HCT116 (cell line): ENCODE measurements around the gene RPS14. TPM values are rescaled to one million over a fixed set of nuclear protein-coding genes. Genes with fewer than 3 reads are reported as not detected.

Experiments
- ATAC-seq: fragments of 200-7000 bp; cut with Tn5 transposase; 2 replicates; pipeline ENCODE4 v1.9.1; 2020; ENCODE audit warnings: mild to moderate bottlenecking, moderate library complexity
- BruUV-seq: library from RNA; stranded (reverse); fragments of 400-500 nt; replicated peaks from 2 replicates; lab custom pipeline; 2021; lab: Mats Ljungman, UMichigan
- CTCF ChIA-PET: fragments of 300-600 bp; sonication (Branson Sonifier 250); formaldehyde crosslinking; loops from one replicate; lab custom pipeline; 2021; ENCODE audit warnings: antibody characterized with exemption; lab: Charles Lee
- POLR2A ChIA-PET: fragments of 300-600, 350-600 bp; sonication (Branson Sonifier 250); formaldehyde crosslinking; loops from one replicate; lab custom pipeline; 2021; ENCODE audit warnings: antibody characterized with exemption; lab: Charles Lee
- RAD21 ChIA-PET, 2 experiments: fragments of 300-600 bp; sonication (Branson Sonifier 250); formaldehyde crosslinking; loops; one replicate each; lab custom pipeline; 2023; ENCODE audit warnings: low total read pairs in 2 of 2; ENCODE audit not compliant: uncharacterized antibody in 2 of 2, unreplicated experiment in 2 of 2, low non-redundant PET in 1 of 2; lab: Charles Lee
- DNase-seq: peaks from one replicate; pipeline ENCODE4 v3.0.0-alpha.2; 2010; ENCODE audit warnings: low read depth, low spot score
- H2AFZ ChIP-seq: fragments of 200-600 bp; shearing (Covaris generic), sonication (generic); 2 replicates; pipeline ENCODE4 v1.6.1; 2017; ENCODE audit warnings: low read depth, mixed run types, mixed read lengths, antibody characterized with exemption, low read length; ENCODE audit not compliant: poor library complexity, severe bottlenecking
- H3K27ac ChIP-seq: 2 replicates; pipeline ENCODE4 v1.5.1; 2012; ENCODE audit warnings: low read depth, low read length
- H3K27me3 ChIP-seq: fragments of 200-600 bp; sonication (generic); 2 replicates; pipeline ENCODE4 v1.6.1; 2016; ENCODE audit warnings: mixed run types, low read length, mixed read lengths; ENCODE audit not compliant: insufficient read depth
- H3K36me3 ChIP-seq, 2 experiments: fragments of 200-500 bp in 1 of 2; fragments of 200-600 bp in 1 of 2; sonication (Bioruptor generic) in 1 of 2; sonication (generic) in 1 of 2; 2 replicates each; pipeline versions ENCODE4 v1.5.1 to v1.6.1; 2014 to 2016; ENCODE audit warnings: low read length in 2 of 2, inconsistent platforms in 1 of 2, mixed read lengths in 1 of 2, mixed run types in 1 of 2; ENCODE audit not compliant: insufficient read depth in 2 of 2, control insufficient read depth in 1 of 2
- H3K4me1 ChIP-seq, 2 experiments: fragments of 200-600 bp in 1 of 2; sonication (generic) in 1 of 2; 2 replicates each; pipeline versions ENCODE4 v1.5.1 to v1.6.1; 2012 to 2017; ENCODE audit warnings: low read length in 2 of 2, inconsistent platforms in 1 of 2, mild to moderate bottlenecking in 1 of 2, mixed read lengths in 1 of 2, mixed run types in 1 of 2, moderate library complexity in 1 of 2; ENCODE audit not compliant: insufficient read depth in 2 of 2, control insufficient read depth in 1 of 2
- H3K4me2 ChIP-seq: fragments of 200-600 bp; sonication (generic); 2 replicates; pipeline ENCODE4 v1.6.1; 2017; ENCODE audit warnings: mixed run types, low read length, mixed read lengths
- H3K4me3 ChIP-seq, 2 experiments: fragments of 200-600 bp in 1 of 2; sonication (generic) in 1 of 2; replicated peaks in 1 of 2; 2 replicates each; pipeline ENCODE4 v1.5.1; 2011 to 2016; ENCODE audit warnings: low read length in 2 of 2, control low read depth in 1 of 2, low read depth in 1 of 2, mild to moderate bottlenecking in 1 of 2, mixed read lengths in 1 of 2, mixed run types in 1 of 2
- H3K79me2 ChIP-seq: fragments of 200-600 bp; sonication (generic); 2 replicates; pipeline ENCODE4 v1.6.1; 2017; ENCODE audit warnings: mild to moderate bottlenecking, mixed run types, low read length, moderate library complexity, mixed read lengths; ENCODE audit not compliant: insufficient read depth
- H3K9ac ChIP-seq: fragments of 200-600 bp; sonication (generic); 2 replicates; pipeline ENCODE4 v1.6.1; 2016; ENCODE audit warnings: low read length, mixed read lengths
- H3K9me2 ChIP-seq: fragments of 200-600 bp; sonication (generic), shearing (Covaris generic); 2 replicates; pipeline ENCODE4 v1.6.1; 2017; ENCODE audit warnings: mixed run types, mild to moderate bottlenecking, moderate library complexity; ENCODE audit not compliant: insufficient read depth
- H3K9me3 ChIP-seq, 2 experiments: fragments of 200-500 bp in 1 of 2; fragments of 200-600 bp in 1 of 2; sonication (Bioruptor generic) in 1 of 2; sonication (generic) in 1 of 2; 2 replicates each; pipeline ENCODE4 v1.6.1; 2014 to 2017; ENCODE audit warnings: low read length in 2 of 2, mixed read lengths in 2 of 2, inconsistent platforms in 1 of 2, low read depth in 1 of 2, mild to moderate bottlenecking in 1 of 2, mixed run types in 1 of 2, moderate library complexity in 1 of 2; ENCODE audit not compliant: control insufficient read depth in 1 of 2, insufficient read depth in 1 of 2
- H4K20me1 ChIP-seq: fragments of 200-600 bp; sonication (generic), shearing (Covaris generic); 2 replicates; pipeline ENCODE4 v1.6.1; 2017; ENCODE audit warnings: mixed run types, mild to moderate bottlenecking, moderate library complexity; ENCODE audit not compliant: insufficient read depth
- ATF3 ChIP-seq: IDR thresholded peaks from 2 replicates; pipeline ENCODE4 v1.6.1; 2012
- EGR1 ChIP-seq: IDR thresholded peaks from 2 replicates; pipeline ENCODE4 v1.6.1; 2012; ENCODE audit warnings: low read depth
- JUND ChIP-seq: IDR thresholded peaks from 2 replicates; pipeline ENCODE4 v1.6.1; 2012
- POLR2A ChIP-seq: IDR thresholded peaks from 2 replicates; pipeline ENCODE4 v1.7.0; 2011; ENCODE audit warnings: borderline replicate concordance; ENCODE audit not compliant: insufficient read depth, insufficient read length; ENCODE audit errors: extremely low read depth
- POLR2AphosphoS5 ChIP-seq: IDR thresholded peaks from 2 replicates; pipeline ENCODE4 v1.6.1; 2011; ENCODE audit warnings: mild to moderate bottlenecking, low read depth, low read length, moderate library complexity
- RAD21 ChIP-seq: IDR thresholded peaks from 2 replicates; pipeline ENCODE4 v1.6.1; 2012; ENCODE audit warnings: low read depth, mild to moderate bottlenecking
- SIN3A ChIP-seq: IDR thresholded peaks from 2 replicates; pipeline ENCODE4 v1.6.1; 2012; ENCODE audit warnings: low read depth
- SRF ChIP-seq: IDR thresholded peaks from 2 replicates; pipeline ENCODE4 v1.6.1; 2012; ENCODE audit warnings: low read depth
- TCF7L2 ChIP-seq: IDR thresholded peaks from 2 replicates; pipeline ENCODE4 v1.7.0; 2011; ENCODE audit warnings: borderline replicate concordance, inconsistent platforms; ENCODE audit not compliant: insufficient read depth, insufficient read length; ENCODE audit errors: extremely low read depth
- ZFX ChIP-seq: fragments of 450-650 bp; IDR thresholded peaks from 2 replicates; pipeline ENCODE4 v1.6.1; 2017
- intact Hi-C: fragments of 100-400 bp; cut with micrococcal nuclease; formaldehyde crosslinking; loops from 2 replicates; pipeline ENCODE4 v1.10.0; 2022
- total RNA-seq: library from RNA; stranded (reverse); gene quantifications from one replicate; pipeline ENCODE4 v1.2.1, GENCODE V29; 2021; ENCODE audit not compliant: unreplicated experiment
- TF ChIP-seq, protein P1 (sequence below): IDR thresholded peaks from 2 replicates; pipeline ENCODE4 v1.6.1; 2012

The RPS14 gene
- total RNA-seq, 1 experiment from 2014 or later, result 2,557 TPM

GRCh38 chr5:150413176-150413901, 36.2 kb downstream of the RPS14 start:
- BruUV-seq, result no TSS peak
- ATAC-seq (no peak), DNase-seq (no peak)
- ChIA-PET CTCF (no interaction called here), POLR2A (no interaction called here), RAD21 (no interaction called here)
- H3K9me2 ChIP-seq, result no peaks in the 10 kb centered on the region
- no peaks in the 10 kb centered on the region for H3K27me3 ChIP-seq
- peaks cover 5 to 19% of the 10 kb centered on the region in 2 experiments; a peak in 3 of 4 replicates for H3K4me1 ChIP-seq
- no peak overlapping the region for H3K4me2 ChIP-seq
- no peak for TF ChIP-seq ATF3
- TF ChIP-seq JUND, result no peak
- H3K4me3 ChIP-seq, result no peak overlapping the region
- no peak overlapping the region for H3K27ac ChIP-seq
- no peaks in the 10 kb centered on the region for H4K20me1 ChIP-seq
- intact Hi-C loops, result no loop called here
- H3K36me3 ChIP-seq, result no peaks in the 10 kb centered on the region
- H2AFZ ChIP-seq, result no peak overlapping the region
- H3K9ac ChIP-seq, result no peak overlapping the region
- H3K9me3 ChIP-seq, result no peaks in the 10 kb centered on the region
- no peaks in the 10 kb centered on the region for H3K79me2 ChIP-seq

- POLR2A ChIA-PET, result no interaction called here
- Histone ChIP-seq H3K36me3 (no peaks in the 10 kb centered on the region), H4K20me1 (no peaks in the 10 kb centered on the region), H3K4me2 (no peak within 1 kb of the TSS), H3K4me3 (no peak within 1 kb of the TSS), H3K9me3 (no peaks in the 10 kb centered on the region), H3K9ac (no peak within 1 kb of the TSS), H2AFZ (no peak within 1 kb of the TSS), H3K79me2 (no peaks in the 10 kb centered on the region), H3K27me3 (no peaks in the 10 kb centered on the region), H3K4me1 (peaks cover 10 to 26% of the 10 kb centered on the region in 2 experiments; a peak in 3 of 4 replicates), H3K27ac (no peak within 1 kb of the TSS), H3K9me2 (no peaks in the 10 kb centered on the region)
- CTCF ChIA-PET, result no interaction called here
- RAD21 ChIA-PET, result interaction anchor here in 1 of 2 experiments (0.5 kb wide), 1 partner anchor 18 kb away, joined by 3 read pairs; no protein-coding TSS in a partner anchor
- no peak for TF ChIP-seq JUND
- no peak for TF ChIP-seq TCF7L2
- TF ChIP-seq RAD21, result no peak
- TF ChIP-seq SIN3A, result no peak
- TF ChIP-seq ZFX, result no peak
- no peak for TF ChIP-seq POLR2A
- TF ChIP-seq, protein P1, sequence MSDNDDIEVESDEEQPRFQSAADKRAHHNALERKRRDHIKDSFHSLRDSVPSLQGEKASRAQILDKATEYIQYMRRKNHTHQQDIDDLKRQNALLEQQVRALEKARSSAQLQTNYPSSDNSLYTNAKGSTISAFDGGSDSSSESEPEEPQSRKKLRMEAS, result no peak
- TF ChIP-seq EGR1, result no peak
- TF ChIP-seq SRF, result no peak
- TF ChIP-seq ATF3, result no peak
- no peak for TF ChIP-seq POLR2AphosphoS5
- BruUV-seq, result no TSS peak
- intact Hi-C loops, result no loop called here
- ATAC-seq (peak; percentile 23; the same call in 1 of the 2 replicates), DNase-seq (no peak)
Observed at GRCh38 chr5:150412319-150413175, 37.0 kb downstream of the RPS14 start, which contains the start of gene CD74. CD74 (minus strand) TSS chr5:150412910; CDS start chr5:150412749, 161 bp downstream.
